ENCODE data around the gene USP36. TPM values are rescaled to one million over a fixed set of nuclear protein-coding genes. Genes with fewer than 3 reads are reported as not detected.

Gene USP36
- total RNA-seq, 2 experiments from 2014 or later: 79.0 to 92.9 TPM

- Mint-ChIP-seq H3K4me1 (peaks cover 94% of the 10 kb centered on the region), H3K4me3 (peak overlapping the region; percentile 69), H3K9me3 (no peaks in the 10 kb centered on the region), H3K27ac (peak overlapping the region; percentile 87), H3K27me3 (no peaks in the 10 kb centered on the region), H3K36me3 (ENCODE audit: low read depth) (peaks cover 43% of the 10 kb centered on the region)
- ChIA-PET CTCF (no interaction called here), POLR2A (no interaction called here)
- DNase-seq: no peak
These were observed 93.7 kb downstream of the USP36 start for GRCh38 chr17:78746949-78747269.

- ChIA-PET POLR2A (no interaction called here), CTCF (interaction anchor here (1.0 kb wide), 1 partner anchor 12 kb away, joined by 3 read pairs; no protein-coding TSS in a partner anchor)
- Mint-ChIP-seq H3K4me3 (no peak overlapping the region), H3K9me3 (no peaks in the 10 kb centered on the region), H3K27me3 (no peaks in the 10 kb centered on the region), H3K4me1 (peaks cover 94% of the 10 kb centered on the region), H3K36me3 (ENCODE audit: low read depth) (peaks cover 44% of the 10 kb centered on the region), H3K27ac (peak overlapping the region; percentile 64)
- no peak for DNase-seq
These were observed 94.2 kb downstream of the USP36 start for GRCh38 chr17:78746263-78746948.

Other genes with a start within 250 kb of the USP36 start
- 100 to 1,000 TPM; 244 to 251 TPM for gene CYTH1, start 58.5 kb downstream of the USP36 start, total RNA-seq
- gene CEP295NL, start 62.4 kb upstream of the USP36 start, total RNA-seq: under 1 TPM in 1 of 2 experiments, not detected in 1; 0.10 TPM
- gene TIMP2, start 84.6 kb upstream of the USP36 start, total RNA-seq: 1 to 10 TPM; 2.4 to 2.6 TPM
- gene LGALS3BP, start 139.1 kb upstream of the USP36 start, total RNA-seq: 100 to 1,000 TPM; 269 to 284 TPM
- gene CANT1, start 168.9 kb upstream of the USP36 start, total RNA-seq: 10 to 100 TPM; 68.1 to 71.5 TPM
- not detected for gene C1QTNF1, start 183.4 kb upstream of the USP36 start, total RNA-seq
- gene ENGASE, start 234.0 kb upstream of the USP36 start, total RNA-seq: 10 to 100 TPM; 30.8 to 36.1 TPM